GM12875 (cell line): ENCODE measurements around the gene EDRF1.

Experiments
- H3K4me3 ChIP-seq: one replicate; pipeline ENCODE4 v1.5.1; 2011; ENCODE audit warnings: low read depth, low read length, control low read depth
- CTCF ChIP-seq: IDR thresholded peaks from 2 replicates; pipeline ENCODE4 v1.5.1; 2011; ENCODE audit warnings: low read depth, mild to moderate bottlenecking, control low read depth, inconsistent platforms, low read length, moderate library complexity, borderline replicate concordance; ENCODE audit not compliant: insufficient read depth

The EDRF1 gene

DNA sequence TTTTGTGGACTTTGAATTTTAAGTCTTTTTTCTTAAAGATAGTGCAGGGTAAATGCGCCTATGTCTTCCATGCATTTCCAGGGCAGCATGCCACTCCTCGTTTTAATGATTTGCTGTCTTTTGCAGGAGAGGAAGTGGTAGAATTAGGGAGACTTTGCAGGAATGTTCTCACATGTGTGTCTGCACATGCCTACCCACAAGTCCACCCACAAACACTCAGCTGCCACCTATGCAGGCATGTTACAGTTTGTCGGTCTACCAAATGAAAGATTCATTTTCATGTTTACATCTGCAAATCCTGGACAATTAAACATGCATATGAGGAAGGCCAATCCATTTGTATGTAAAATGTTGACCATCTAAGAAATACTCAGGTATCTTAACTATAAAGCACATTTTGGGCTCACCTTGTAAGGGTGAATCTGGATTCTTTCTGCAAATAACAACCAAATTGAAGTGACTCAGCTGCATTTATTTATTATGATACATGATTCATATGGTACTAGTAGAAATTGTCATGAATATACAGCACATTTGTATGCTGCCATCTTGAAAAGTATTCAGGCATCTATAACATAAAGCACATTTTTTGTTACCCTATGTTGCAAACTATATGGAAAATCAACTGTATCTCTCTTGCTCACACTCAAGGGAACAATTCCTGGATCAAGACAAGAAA lies 31.9 kb upstream of the EDRF1 start:
- no peak for TF ChIP-seq CTCF
- H3K4me3 ChIP-seq, result no peak overlapping the region

DNA sequence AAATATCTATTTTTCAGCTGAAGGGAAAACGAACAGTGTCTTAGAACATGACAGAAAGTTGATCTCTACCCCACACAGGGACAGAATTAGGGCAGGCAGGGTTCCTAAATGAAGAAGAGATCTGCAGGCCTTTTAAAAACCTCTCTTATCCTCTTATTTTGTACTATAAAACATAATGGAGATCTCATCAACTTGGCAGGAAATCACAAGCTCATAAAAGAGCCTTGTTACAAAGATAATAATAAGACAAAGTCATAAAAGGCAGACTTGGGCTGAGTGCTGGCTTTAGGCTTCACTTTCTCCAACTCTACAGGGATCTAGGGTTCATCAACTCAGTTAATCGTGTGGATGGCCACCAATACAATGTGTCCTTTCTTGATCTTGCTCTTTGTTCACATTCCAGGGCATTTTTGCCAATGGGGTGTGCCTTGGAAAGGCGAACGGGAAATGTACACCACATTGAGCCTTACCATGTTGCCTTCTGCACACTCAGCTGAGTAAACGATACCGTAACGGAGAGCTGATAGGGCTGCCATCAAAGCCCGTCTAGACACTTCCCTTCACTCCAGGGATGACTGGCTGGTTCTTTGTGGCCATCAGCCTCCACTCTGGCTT lies 29.4 kb upstream of the EDRF1 start:
- H3K4me3 ChIP-seq, result no peak overlapping the region
- TF ChIP-seq CTCF, result no peak

- no peak for TF ChIP-seq CTCF
- no peak overlapping the region for H3K4me3 ChIP-seq
Observed at GRCh38 chr10:125691160-125691981, 28.1 kb upstream of the EDRF1 start.

DNA sequence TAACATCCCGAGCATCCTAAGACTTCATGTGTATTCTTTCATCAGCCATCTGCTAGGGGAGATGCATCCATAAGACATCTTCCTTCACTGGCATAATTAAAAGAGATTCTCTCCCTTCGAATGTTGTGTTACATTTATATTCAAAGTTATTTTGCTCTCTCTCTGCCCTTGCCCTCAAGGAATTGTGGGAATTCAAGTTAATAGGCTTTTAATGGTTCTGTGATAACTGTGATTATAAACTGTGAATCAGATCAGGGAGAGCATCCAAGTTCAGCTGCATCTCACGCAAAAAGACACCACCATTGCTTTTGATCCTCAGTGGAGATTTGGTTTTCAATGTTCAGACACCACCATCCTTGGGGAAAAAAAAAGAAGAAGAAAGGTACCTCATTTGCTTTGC lies 27.3 kb upstream of the EDRF1 start:
- no peak overlapping the region for H3K4me3 ChIP-seq
- no peak for TF ChIP-seq CTCF

DNA sequence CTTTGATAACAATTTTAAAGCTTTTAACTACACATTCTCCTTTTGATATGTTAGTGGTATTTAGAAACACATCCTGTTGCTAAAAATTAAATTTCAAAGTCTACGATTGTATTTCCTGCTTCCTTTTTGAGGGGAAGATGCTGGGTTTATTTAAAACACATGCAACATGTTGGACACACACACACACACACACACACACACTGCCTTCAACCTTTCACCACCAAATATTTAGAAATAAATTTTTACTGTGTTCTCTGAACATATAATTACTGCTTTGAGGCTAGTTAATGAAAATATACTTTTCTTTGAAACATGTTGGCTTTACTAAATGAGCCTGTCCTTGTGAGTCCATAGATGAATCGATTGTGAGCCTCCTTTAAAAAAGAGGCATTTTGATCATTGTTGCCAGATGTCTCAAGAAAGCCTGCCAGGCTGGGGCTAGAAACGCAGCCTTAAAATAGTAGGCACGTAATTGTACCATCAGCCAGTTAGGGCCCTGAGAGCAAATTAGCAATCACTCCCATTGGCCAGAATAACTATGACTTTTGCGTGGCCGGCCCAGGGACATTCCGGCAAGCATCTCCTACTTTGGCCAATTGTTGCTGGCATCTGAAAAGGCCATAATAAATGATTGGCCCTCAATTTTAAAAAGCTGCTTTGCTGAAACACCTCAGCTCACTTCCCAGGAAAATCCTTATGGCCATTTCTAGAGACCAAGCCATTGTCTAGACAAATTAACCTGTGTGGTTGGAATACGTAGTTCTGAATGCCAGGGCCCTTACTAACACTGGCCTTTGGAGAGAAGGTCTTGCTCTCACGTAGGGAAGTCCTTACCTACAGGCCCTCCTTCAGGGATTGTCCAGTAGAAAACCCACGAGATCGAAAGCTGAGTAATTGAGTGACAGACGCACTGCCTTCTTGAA lies 26.6 kb upstream of the EDRF1 start:
- H3K4me3 ChIP-seq, result no peak overlapping the region
- TF ChIP-seq CTCF, result no peak

- no peak overlapping the region for H3K4me3 ChIP-seq
- TF ChIP-seq CTCF, result no peak
Observed at GRCh38 chr10:125693524-125693847, 26.0 kb upstream of the EDRF1 start.
